Measurements from ENCODE around the gene ZNF740. TPM values are rescaled to one million over a fixed set of nuclear protein-coding genes. Genes with fewer than 3 reads are reported as not detected.

ZNF740 gene
- polyA plus RNA-seq, 1 donor (not counting 4 experiments of a cell fraction or from before 2014, with no cell fraction given), result 11.8 TPM

GRCh38 chr12:53190108-53190729, 9.7 kb downstream of the ZNF740 start:
- Histone ChIP-seq H3K4me2 (ENCODE audit: control insufficient read depth, extremely low read depth, insufficient read depth, low read depth, low read length) (no peak overlapping the region), H3K9me1 (ENCODE audit: control insufficient read depth, extremely low read depth, insufficient read depth, low read length) (no peaks in the 10 kb centered on the region), H3K79me2 (ENCODE audit: control insufficient read depth, insufficient read depth, low read length) (no peaks in the 10 kb centered on the region), H3K9me3 (ENCODE audit: control insufficient read depth, low read depth, low read length) (no peaks in the 10 kb centered on the region), H3K27ac (ENCODE audit: control insufficient read depth, insufficient read depth, low read length) (no peak overlapping the region), H3K4me1 (ENCODE audit: control insufficient read depth, extremely low read depth, insufficient read depth, low read length) (no peaks in the 10 kb centered on the region), H3K27me3 (ENCODE audit: control insufficient read depth, extremely low read depth, insufficient read depth, low read length) (no peaks in the 10 kb centered on the region), H3K36me3 (ENCODE audit: control insufficient read depth in 2 of 2, extremely low read depth in 1 of 2, insufficient read depth in 2 of 2, low read length in 2 of 2) (peaks cover 16 to 17% of the 10 kb centered on the region in 2 experiments), H2AFZ (ENCODE audit: control insufficient read depth, low read length) (no peak overlapping the region), H3K4me3 (ENCODE audit: control insufficient read depth in 2 of 3, extremely low read depth in 1 of 3, insufficient read depth in 2 of 3, low read depth in 1 of 3, low read length in 3 of 3) (no peak overlapping the region), H4K20me1 (ENCODE audit: control insufficient read depth, extremely low read depth, insufficient read depth, low read length) (no peaks in the 10 kb centered on the region), H3K9ac (ENCODE audit: control insufficient read depth, extremely low read depth, insufficient read depth, low read length) (no peak overlapping the region)
- peak; percentile 70 to 89 (median 74) for TF ChIP-seq CTCF (optimal IDR thresholded peaks at IDR 0.05 in 1 of 3, IDR thresholded peaks at IDR 0.05 in 1 of 3, conservative IDR thresholded peaks at IDR 0.05 in 1 of 3; ENCODE audit: extremely low read depth in 1 of 3, insufficient read depth in 2 of 3, low read length in 3 of 3)
- TF ChIP-seq EZH2 (IDR thresholded peaks at IDR 0.05; ENCODE audit: low read length), result no peak
- FAIRE-seq (peak; percentile 20), DNase-seq (ENCODE audit: low read depth, low spot score) (no peak)
- dilution Hi-C loops (cut with MboI; ENCODE audit: extremely low pct_ligation_motif_present, low sequenced_read_pairs), result no loop called here

- Histone ChIP-seq H3K36me3 (ENCODE audit: control insufficient read depth in 2 of 2, extremely low read depth in 1 of 2, insufficient read depth in 2 of 2, low read length in 2 of 2) (peaks cover 8 to 11% of the 10 kb centered on the region in 2 experiments), H3K79me2 (ENCODE audit: control insufficient read depth, insufficient read depth, low read length) (no peaks in the 10 kb centered on the region), H3K27ac (ENCODE audit: control insufficient read depth, insufficient read depth, low read length) (no peak overlapping the region), H3K9me1 (ENCODE audit: control insufficient read depth, extremely low read depth, insufficient read depth, low read length) (no peaks in the 10 kb centered on the region), H3K9me3 (ENCODE audit: control insufficient read depth, low read depth, low read length) (no peaks in the 10 kb centered on the region), H4K20me1 (ENCODE audit: control insufficient read depth, extremely low read depth, insufficient read depth, low read length) (no peaks in the 10 kb centered on the region), H3K4me1 (ENCODE audit: control insufficient read depth, extremely low read depth, insufficient read depth, low read length) (no peaks in the 10 kb centered on the region), H3K9ac (ENCODE audit: control insufficient read depth, extremely low read depth, insufficient read depth, low read length) (no peak overlapping the region), H2AFZ (ENCODE audit: control insufficient read depth, low read length) (no peak overlapping the region), H3K4me3 (ENCODE audit: control insufficient read depth in 2 of 3, extremely low read depth in 1 of 3, insufficient read depth in 2 of 3, low read depth in 1 of 3, low read length in 3 of 3) (no peak overlapping the region), H3K4me2 (ENCODE audit: control insufficient read depth, extremely low read depth, insufficient read depth, low read depth, low read length) (no peak overlapping the region), H3K27me3 (ENCODE audit: control insufficient read depth, extremely low read depth, insufficient read depth, low read length) (no peaks in the 10 kb centered on the region)
- FAIRE-seq (no peak), DNase-seq (ENCODE audit: low read depth, low spot score) (no peak)
- dilution Hi-C loops (cut with MboI; ENCODE audit: extremely low pct_ligation_motif_present, low sequenced_read_pairs), result no loop called here
- no peak for TF ChIP-seq EZH2 (IDR thresholded peaks at IDR 0.05; ENCODE audit: low read length)
- TF ChIP-seq CTCF (optimal IDR thresholded peaks at IDR 0.05 in 1 of 3, IDR thresholded peaks at IDR 0.05 in 1 of 3, conservative IDR thresholded peaks at IDR 0.05 in 1 of 3; ENCODE audit: extremely low read depth in 1 of 3, insufficient read depth in 2 of 3, low read length in 3 of 3), result no peak
Measured at GRCh38 chr12:53191096-53191884, 10.8 kb downstream of the ZNF740 start.
